CD14-positive monocyte (primary cell): ENCODE results near the gene NT5C1A. TPM values are rescaled to one million over a fixed set of nuclear protein-coding genes. Genes with fewer than 3 reads are reported as not detected.

Source experiments
- DNase-seq, 3 donors: peaks; one replicate each; pipeline ENCODE4 v3.0.0-alpha.2; 2011 to 2022
- H2AFZ ChIP-seq: 2 replicates; pipeline ENCODE4 v1.6.0; 2012; ENCODE audit warnings: mild to moderate bottlenecking, low read depth, low read length, inconsistent platforms; ENCODE audit not compliant: insufficient read depth, poor library complexity, severe bottlenecking
- H3K27ac ChIP-seq, 2 donors: 1 replicate in 1 of 2; 2 replicates in 1 of 2; pipeline ENCODE4 v1.5.1; 2012 to 2013; ENCODE audit warnings: low read length in 2 of 2, control low read depth in 1 of 2, inconsistent platforms in 1 of 2, low read depth in 1 of 2, mild to moderate bottlenecking in 1 of 2
- H3K27me3 ChIP-seq, 2 donors: one replicate each; pipeline versions ENCODE4 v1.6.0 to v1.6.1; 2011 to 2013; ENCODE audit warnings: low read length in 2 of 2; ENCODE audit not compliant: control insufficient read depth in 2 of 2, insufficient read depth in 2 of 2
- H3K36me3 ChIP-seq, 2 donors: replicated peaks in 1 of 2; 1 replicate in 1 of 2; 2 replicates in 1 of 2; pipeline versions ENCODE4 v1.5.1 to v1.6.1; 2012 to 2013; ENCODE audit warnings: low read length in 2 of 2, control low read depth in 1 of 2, inconsistent platforms in 1 of 2, mild to moderate bottlenecking in 1 of 2; ENCODE audit not compliant: insufficient read depth in 2 of 2, control insufficient read depth in 1 of 2
- H3K4me1 ChIP-seq, 2 donors: 1 replicate in 1 of 2; 2 replicates in 1 of 2; pipeline versions ENCODE4 v1.5.1 to v1.6.1; 2012 to 2013; ENCODE audit warnings: low read length in 2 of 2, control low read depth in 1 of 2, inconsistent platforms in 1 of 2, mild to moderate bottlenecking in 1 of 2, moderate library complexity in 1 of 2; ENCODE audit not compliant: insufficient read depth in 2 of 2, control insufficient read depth in 1 of 2
- H3K4me2 ChIP-seq: replicated peaks from 2 replicates; pipeline ENCODE3; 2012; ENCODE audit warnings: low read length, moderate library complexity, mild to moderate bottlenecking; ENCODE audit not compliant: poor library complexity, severe bottlenecking; ENCODE audit errors: extremely low read depth
- H3K4me3 ChIP-seq, 3 experiments: fragments of 200-600 bp in 1 of 3; sonication (generic) in 1 of 3; replicated peaks in 1 of 3; 1 replicate in 2 of 3; 2 replicates in 1 of 3; pipeline ENCODE4 v1.5.1; 2011 to 2013; ENCODE audit warnings: low read length in 3 of 3, mild to moderate bottlenecking in 3 of 3, control low read depth in 2 of 3, low read depth in 2 of 3, inconsistent platforms in 1 of 3, moderate library complexity in 1 of 3
- H3K79me2 ChIP-seq: 2 replicates; pipeline ENCODE4 v1.6.0; 2012; ENCODE audit warnings: mild to moderate bottlenecking, control low read depth, inconsistent platforms, low read length, moderate library complexity; ENCODE audit not compliant: insufficient read depth
- H3K9ac ChIP-seq: 2 replicates; pipeline ENCODE4 v1.6.0; 2017; ENCODE audit warnings: low read length, mild to moderate bottlenecking; ENCODE audit not compliant: insufficient read depth, poor library complexity, severe bottlenecking
- H3K9me3 ChIP-seq, 2 donors: replicated peaks in 1 of 2; 1 replicate in 1 of 2; 2 replicates in 1 of 2; pipeline versions ENCODE4 v1.5.1 to v1.6.1; 2012 to 2013; ENCODE audit warnings: low read length in 2 of 2, control low read depth in 1 of 2; ENCODE audit not compliant: control insufficient read depth in 1 of 2, insufficient read depth in 1 of 2
- H4K20me1 ChIP-seq: 2 replicates; pipeline ENCODE4 v1.6.0; 2012; ENCODE audit warnings: mild to moderate bottlenecking, low read length, control low read depth, moderate library complexity; ENCODE audit not compliant: insufficient read depth
- H3K27ac Mint-ChIP-seq, 7 donors: one replicate each; pipeline ENCODE4 v1.8.0; 2020; ENCODE audit warnings: mild to moderate bottlenecking in 7 of 7, mixed read lengths in 7 of 7, moderate library complexity in 6 of 7, inconsistent platforms in 2 of 7
- H3K27me3 Mint-ChIP-seq, 3 donors: one replicate each; pipeline ENCODE4 v1.8.0; 2021 to 2022; ENCODE audit warnings: low read depth in 3 of 3, mild to moderate bottlenecking in 3 of 3, mixed read lengths in 3 of 3, moderate library complexity in 3 of 3, inconsistent platforms in 1 of 3
- H3K36me3 Mint-ChIP-seq, 2 donors: one replicate each; pipeline ENCODE4 v1.8.0; 2020; ENCODE audit warnings: mixed read lengths in 2 of 2, inconsistent platforms in 1 of 2, mild to moderate bottlenecking in 1 of 2
- H3K4me1 Mint-ChIP-seq: one replicate; pipeline ENCODE4 v1.8.0; 2020; ENCODE audit warnings: mild to moderate bottlenecking, mixed read lengths
- H3K4me3 Mint-ChIP-seq, 2 donors: one replicate each; pipeline ENCODE4 v1.8.0; 2020; ENCODE audit warnings: mild to moderate bottlenecking in 2 of 2, mixed read lengths in 2 of 2, moderate library complexity in 1 of 2
- H3K9me3 Mint-ChIP-seq, 7 donors: one replicate each; pipeline ENCODE4 v1.8.0; 2020 to 2022; ENCODE audit warnings: mixed read lengths in 7 of 7, mild to moderate bottlenecking in 6 of 7, moderate library complexity in 6 of 7, inconsistent platforms in 2 of 7
- CTCF ChIP-seq: fragments of 200-600 bp; IDR thresholded peaks from one replicate; pipeline ENCODE4 v1.8.0; 2022; ENCODE audit warnings: antibody characterized with exemption, mild to moderate bottlenecking
- WGBS: methylation state at CpG from one replicate; pipeline ENCODE4 v1.1.5; 2013; ENCODE audit warnings: missing lambda C conversion rate; ENCODE audit not compliant: insufficient coverage; 5-methylcytosine and 5-hydroxymethylcytosine counted together
- intact Hi-C, 2 donors: fragments of 100-400 bp; cut with micrococcal nuclease; formaldehyde crosslinking; loops; one replicate each; pipeline versions ENCODE4 v1.15.0 to v1.15.1; 2023
- polyA plus RNA-seq, 3 donors: library from polyadenylated mRNA; depleted of rRNA in 1 of 3; unstranded in 2 of 3; stranded (reverse) in 1 of 3; fragments of 300-500 nt in 2 of 3; fragments of >200 nt in 1 of 3; fragmentation: Illumina TruSeq in 2 of 3; gene quantifications; 1 replicate in 2 of 3; 2 replicates in 1 of 3; pipeline ENCODE4 v1.2.3, GENCODE V29; 2012 to 2021

Gene NT5C1A
- polyA plus RNA-seq, 3 donors: not detected

GRCh38 chr1:39688706-39689105 is 16.8 kb upstream of the NT5C1A start:
- H3K4me3 Mint-ChIP-seq: peak overlapping the region in 1 of 2 donors; percentile 13
- DNase-seq: no peak
- H3K27me3 ChIP-seq: peaks cover 54 to 88% of the 10 kb centered on the region in 2 donors

GRCh38 chr1:39687243-39687642 is 15.3 kb upstream of the NT5C1A start:
- TF ChIP-seq CTCF: no peak
- H3K27ac ChIP-seq: no peak overlapping the region
- peaks cover 79 to 96% (median 83%) of the 10 kb centered on the region in 3 donors for H3K27me3 Mint-ChIP-seq
- H3K36me3 ChIP-seq: no peaks in the 10 kb centered on the region
- H4K20me1 ChIP-seq: no peaks in the 10 kb centered on the region
- H3K4me1 Mint-ChIP-seq: peaks cover 13% of the 10 kb centered on the region
- peaks cover 49 to 88% of the 10 kb centered on the region in 2 donors for H3K27me3 ChIP-seq
- H3K79me2 ChIP-seq: no peaks in the 10 kb centered on the region
- peaks cover 0 to 31% (median 11%) of the 10 kb centered on the region in 7 donors for H3K9me3 Mint-ChIP-seq
- no peak for DNase-seq
- WGBS: 80% methylated on average over 1 of the region's 2 CpGs
- no peak overlapping the region for H3K9ac ChIP-seq
- peaks cover 15 to 16% of the 10 kb centered on the region in 2 donors for H3K4me1 ChIP-seq
- no peak overlapping the region for H3K4me2 ChIP-seq
- peaks cover 0 to 19% of the 10 kb centered on the region in 2 donors for H3K9me3 ChIP-seq
- no peak overlapping the region for H3K27ac Mint-ChIP-seq
- H2AFZ ChIP-seq: no peak overlapping the region
- no peak overlapping the region for H3K4me3 Mint-ChIP-seq
- intact Hi-C loops: no loop called here
- peaks cover 0 to 7% of the 10 kb centered on the region in 2 donors for H3K36me3 Mint-ChIP-seq
- H3K4me3 ChIP-seq: no peak overlapping the region

More at GRCh38 chr1:39688706-39689105, 16.8 kb upstream of the NT5C1A start:
- 77% methylated on average over 3 of the region's 3 CpGs for WGBS
- no peak overlapping the region for H3K4me2 ChIP-seq
- peaks cover 79 to 96% (median 83%) of the 10 kb centered on the region in 3 donors for H3K27me3 Mint-ChIP-seq
- no peak overlapping the region for H3K9ac ChIP-seq
- H4K20me1 ChIP-seq: no peaks in the 10 kb centered on the region
- peaks cover 0 to 27% of the 10 kb centered on the region in 2 donors for H3K9me3 ChIP-seq
- H3K36me3 Mint-ChIP-seq: peaks cover 0 to 5% of the 10 kb centered on the region in 2 donors
- H3K79me2 ChIP-seq: no peaks in the 10 kb centered on the region
- peaks cover 18% of the 10 kb centered on the region for H3K4me1 Mint-ChIP-seq
- H3K9me3 Mint-ChIP-seq: peaks cover 0 to 32% (median 12%) of the 10 kb centered on the region in 7 donors
- no peak overlapping the region for H2AFZ ChIP-seq
- peaks cover 17 to 20% of the 10 kb centered on the region in 2 donors for H3K4me1 ChIP-seq
- no peak overlapping the region for H3K4me3 ChIP-seq
- intact Hi-C loops: no loop called here
- H3K27ac ChIP-seq: no peak overlapping the region
- no peak overlapping the region for H3K27ac Mint-ChIP-seq
- TF ChIP-seq CTCF: no peak
- no peaks in the 10 kb centered on the region for H3K36me3 ChIP-seq
